ENCODE measurements around the gene JMJD4.

JMJD4 gene

GRCh38 chr1:227779021-227779441 lies 43.9 kb upstream of the JMJD4 start:
- H3K27ac ChIP-seq: no peak overlapping the region
- no peaks in the 10 kb centered on the region for H3K4me1 ChIP-seq (ENCODE audit: control insufficient read depth in 1 of 2, insufficient read depth in 1 of 2, low read depth in 1 of 2, low read length in 1 of 2)

GRCh38 chr1:227778401-227778947 lies 43.4 kb upstream of the JMJD4 start:
- no peak for TF ChIP-seq CTCF (IDR thresholded peaks at IDR 0.05)
- Histone ChIP-seq H3K27me3 (no peaks in the 10 kb centered on the region), H3K27ac (no peak overlapping the region), H3K4me1 (ENCODE audit: control insufficient read depth in 1 of 2, insufficient read depth in 1 of 2, low read depth in 1 of 2, low read length in 1 of 2) (no peaks in the 10 kb centered on the region), H3K36me3 (peaks cover 15% of the 10 kb centered on the region), H3K4me3 (ENCODE audit: low read depth in 1 of 2, low read length in 1 of 2) (no peak overlapping the region), H3K9me3 (no peaks in the 10 kb centered on the region)

More at GRCh38 chr1:227779021-227779441, 43.9 kb upstream of the JMJD4 start:
- Histone ChIP-seq H3K4me3 (ENCODE audit: low read depth in 1 of 2, low read length in 1 of 2) (no peak overlapping the region), H3K27me3 (no peaks in the 10 kb centered on the region), H3K36me3 (peaks cover 15% of the 10 kb centered on the region), H3K9me3 (no peaks in the 10 kb centered on the region)
- TF ChIP-seq CTCF (IDR thresholded peaks at IDR 0.05): no peak

GRCh38 chr1:227777646-227778045 lies 42.5 kb upstream of the JMJD4 start:
- H3K36me3 ChIP-seq: peaks cover 15% of the 10 kb centered on the region
- H3K9me3 ChIP-seq: no peaks in the 10 kb centered on the region
- H3K27ac ChIP-seq: no peak overlapping the region
- no peaks in the 10 kb centered on the region for H3K27me3 ChIP-seq
- TF ChIP-seq CTCF (IDR thresholded peaks at IDR 0.05): no peak
- H3K4me3 ChIP-seq (ENCODE audit: low read depth in 1 of 2, low read length in 1 of 2): no peak overlapping the region
- H3K4me1 ChIP-seq (ENCODE audit: control insufficient read depth in 1 of 2, insufficient read depth in 1 of 2, low read depth in 1 of 2, low read length in 1 of 2): no peaks in the 10 kb centered on the region

GRCh38 chr1:227777156-227777555 lies 42.1 kb upstream of the JMJD4 start:
- Histone ChIP-seq H3K9me3 (no peaks in the 10 kb centered on the region), H3K36me3 (peaks cover 15% of the 10 kb centered on the region), H3K27ac (no peak overlapping the region), H3K4me3 (ENCODE audit: low read depth in 1 of 2, low read length in 1 of 2) (no peak overlapping the region), H3K4me1 (ENCODE audit: control insufficient read depth in 1 of 2, insufficient read depth in 1 of 2, low read depth in 1 of 2, low read length in 1 of 2) (no peaks in the 10 kb centered on the region), H3K27me3 (no peaks in the 10 kb centered on the region)
- TF ChIP-seq CTCF (IDR thresholded peaks at IDR 0.05): no peak

- H3K4me3 ChIP-seq (ENCODE audit: low read depth in 1 of 2, low read length in 1 of 2): no peak overlapping the region
- no peaks in the 10 kb centered on the region for H3K9me3 ChIP-seq
- H3K27me3 ChIP-seq: no peaks in the 10 kb centered on the region
- peaks cover 15% of the 10 kb centered on the region for H3K36me3 ChIP-seq
- no peak for TF ChIP-seq CTCF (IDR thresholded peaks at IDR 0.05)
- H3K27ac ChIP-seq: no peak overlapping the region
- no peaks in the 10 kb centered on the region for H3K4me1 ChIP-seq (ENCODE audit: control insufficient read depth in 1 of 2, insufficient read depth in 1 of 2, low read depth in 1 of 2, low read length in 1 of 2)
These were observed 41.2 kb upstream of the JMJD4 start for GRCh38 chr1:227776331-227776771.
